ENCODE results near the gene PCDHB14.
"Not testable (repeated sequence)": the region's sequence is repeated elsewhere in the genome, so short reads cannot be mapped to it uniquely, and the experiment has no call there.

Gene PCDHB14

DNA sequence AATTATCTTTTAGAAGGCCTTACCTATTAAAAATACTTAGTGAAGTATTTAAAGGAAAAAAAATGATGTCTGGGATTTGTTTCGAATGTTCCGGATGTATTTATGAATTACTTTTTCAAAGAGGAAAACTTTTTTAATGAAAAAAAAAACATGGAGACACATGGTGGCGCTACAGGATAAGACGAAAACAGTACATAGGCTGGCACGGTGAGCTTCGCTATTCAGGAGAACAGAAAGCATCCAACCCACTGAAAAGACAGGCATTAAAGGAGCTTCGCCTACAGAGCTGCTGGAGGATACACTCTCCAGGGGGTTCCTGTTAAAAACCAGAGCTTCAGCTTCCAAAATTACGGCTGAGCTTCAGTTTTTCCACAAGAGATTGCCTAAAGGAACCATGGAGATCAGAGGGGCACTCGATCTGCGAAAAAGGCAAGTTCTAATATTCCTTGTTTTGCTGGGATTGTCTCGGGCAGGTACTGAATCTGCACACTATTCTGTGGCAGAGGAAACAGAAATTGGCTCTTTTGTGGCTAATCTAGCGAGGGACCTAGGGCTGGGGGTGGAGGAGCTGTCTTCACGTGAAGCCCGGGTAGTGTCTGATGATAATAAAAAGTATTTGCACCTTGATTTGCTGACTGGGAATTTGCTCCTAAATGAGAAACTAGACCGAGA, at the start of gene PCDHB14:
Gene PCDHB14 (plus strand): TSS at position 232 of the 672 bp plus-strand sequence. CDS start 163 bp downstream, at position 395.
- DNase-seq (ENCODE audit: low read depth in 2 of 2, low spot score in 1 of 2): no peak

DNA sequence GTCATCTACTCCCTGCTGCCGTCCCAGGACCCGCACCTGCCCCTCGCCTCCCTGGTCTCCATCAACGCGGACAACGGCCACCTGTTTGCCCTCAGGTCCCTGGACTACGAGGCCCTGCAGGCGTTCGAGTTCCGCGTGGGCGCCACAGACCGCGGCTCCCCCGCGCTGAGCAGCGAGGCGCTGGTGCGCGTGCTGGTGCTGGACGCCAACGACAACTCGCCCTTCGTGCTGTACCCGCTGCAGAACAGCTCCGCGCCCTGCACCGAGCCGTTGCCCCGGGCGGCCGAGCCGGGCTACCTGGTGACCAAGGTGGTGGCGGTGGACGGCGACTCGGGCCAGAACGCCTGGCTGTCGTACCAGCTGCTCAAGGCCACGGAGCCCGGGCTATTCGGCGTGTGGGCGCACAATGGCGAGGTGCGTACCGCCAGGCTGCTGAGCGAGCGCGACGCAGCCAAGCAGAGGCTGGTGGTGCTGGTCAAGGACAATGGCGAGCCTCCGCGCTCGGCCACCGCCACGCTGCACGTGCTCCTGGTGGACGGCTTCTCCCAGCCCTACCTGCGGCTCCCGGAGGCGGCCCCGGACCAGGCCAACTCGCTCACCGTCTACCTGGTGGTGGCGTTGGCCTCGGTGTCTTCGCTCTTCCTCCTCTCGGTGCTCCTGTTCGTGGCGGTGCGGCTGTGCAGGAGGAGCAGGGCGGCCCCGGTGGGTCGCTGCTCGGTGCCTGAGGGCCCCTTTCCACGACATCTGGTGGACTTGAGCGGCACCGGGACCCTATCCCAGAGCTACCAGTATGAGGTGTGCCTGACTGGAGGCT, 48.6 kb upstream of the PCDHB14 start:
- not testable (repeated sequence) for DNase-seq (ENCODE audit: low read depth in 2 of 2, low spot score in 1 of 2)

DNA sequence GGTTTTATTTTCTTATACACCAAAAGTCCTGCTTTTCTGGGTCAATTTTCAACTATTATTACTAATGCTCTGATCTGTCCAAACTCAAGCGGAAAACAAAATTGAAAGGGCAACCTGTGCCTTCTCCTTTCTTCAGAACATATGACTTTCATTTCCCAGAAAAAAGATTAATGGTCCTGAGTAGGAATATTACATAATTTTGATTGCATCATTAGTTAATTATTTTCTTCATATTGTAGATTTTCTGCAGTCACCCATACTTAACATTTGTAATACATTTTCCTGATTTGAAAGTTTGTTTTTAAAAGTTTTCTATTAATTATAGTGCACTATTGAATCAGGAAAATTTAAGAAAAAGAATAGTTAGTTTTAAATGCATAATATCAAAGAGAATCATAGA, 47.2 kb upstream of the PCDHB14 start:
- DNase-seq (ENCODE audit: low read depth in 2 of 2, low spot score in 1 of 2): no peak

DNA sequence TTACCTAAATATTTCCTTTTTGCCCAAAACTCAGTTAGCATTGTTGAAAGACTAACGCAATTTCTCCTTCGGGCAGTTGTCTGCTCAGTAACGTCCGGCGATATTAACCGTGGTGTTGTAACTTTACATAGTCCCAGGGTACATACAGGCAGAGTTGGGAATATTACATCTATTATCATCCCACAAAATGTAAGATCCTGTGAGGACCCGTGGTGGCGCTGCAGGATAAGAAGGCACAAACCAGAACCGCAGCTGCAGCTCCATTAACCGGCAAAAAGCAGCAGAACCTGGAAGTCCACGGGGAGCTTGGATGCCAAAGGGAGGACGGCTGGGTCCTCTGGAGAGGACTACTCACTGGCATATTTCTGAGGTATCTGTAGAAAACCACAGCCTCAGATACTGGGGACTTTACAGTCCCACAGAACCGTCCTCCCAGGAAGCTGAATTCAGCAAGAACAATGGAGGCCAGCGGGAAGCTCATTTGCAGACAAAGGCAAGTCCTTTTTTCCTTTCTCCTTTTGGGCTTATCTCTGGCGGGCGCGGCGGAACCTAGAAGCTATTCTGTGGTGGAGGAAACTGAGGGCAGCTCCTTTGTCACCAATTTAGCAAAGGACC, 45.5 kb upstream of the PCDHB14 start, which contains the start of gene PCDHB8:
Gene PCDHB8 (plus strand): TSS at position 214 of the 615 bp plus-strand sequence. CDS start 245 bp downstream, at position 459.
- not testable (repeated sequence) for DNase-seq (ENCODE audit: low read depth in 2 of 2, low spot score in 1 of 2)

DNA sequence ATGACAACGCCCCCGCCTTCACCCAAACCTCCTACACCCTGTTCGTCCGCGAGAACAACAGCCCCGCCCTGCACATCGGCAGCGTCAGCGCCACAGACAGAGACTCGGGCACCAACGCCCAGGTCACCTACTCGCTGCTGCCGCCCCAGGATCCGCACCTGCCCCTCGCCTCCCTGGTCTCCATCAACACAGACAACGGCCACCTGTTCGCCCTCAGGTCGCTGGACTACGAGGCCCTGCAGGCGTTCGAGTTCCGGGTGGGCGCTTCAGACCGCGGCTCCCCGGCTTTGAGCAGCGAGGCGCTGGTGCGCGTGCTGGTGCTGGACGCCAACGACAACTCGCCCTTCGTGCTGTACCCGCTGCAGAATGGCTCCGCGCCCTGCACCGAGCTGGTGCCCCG, 43.8 kb upstream of the PCDHB14 start:
- DNase-seq (ENCODE audit: low read depth in 2 of 2, low spot score in 1 of 2): not testable (repeated sequence)

DNA sequence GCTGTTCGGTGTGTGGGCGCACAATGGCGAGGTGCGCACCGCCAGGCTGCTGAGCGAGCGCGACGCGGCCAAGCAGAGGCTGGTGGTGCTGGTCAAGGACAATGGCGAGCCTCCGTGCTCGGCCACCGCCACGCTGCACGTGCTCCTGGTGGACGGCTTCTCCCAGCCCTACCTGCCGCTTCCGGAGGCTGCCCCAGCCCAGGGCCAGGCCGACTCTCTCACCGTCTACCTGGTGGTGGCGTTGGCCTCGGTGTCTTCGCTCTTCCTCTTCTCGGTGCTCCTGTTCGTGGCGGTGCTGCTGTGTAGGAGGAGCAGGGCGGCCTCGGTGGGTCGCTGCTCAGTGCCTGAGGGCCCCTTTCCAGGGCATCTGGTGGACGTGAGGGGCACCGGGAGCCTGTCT, 43.3 kb upstream of the PCDHB14 start:
- not testable (repeated sequence) for DNase-seq (ENCODE audit: low read depth in 2 of 2, low spot score in 1 of 2)

DNA sequence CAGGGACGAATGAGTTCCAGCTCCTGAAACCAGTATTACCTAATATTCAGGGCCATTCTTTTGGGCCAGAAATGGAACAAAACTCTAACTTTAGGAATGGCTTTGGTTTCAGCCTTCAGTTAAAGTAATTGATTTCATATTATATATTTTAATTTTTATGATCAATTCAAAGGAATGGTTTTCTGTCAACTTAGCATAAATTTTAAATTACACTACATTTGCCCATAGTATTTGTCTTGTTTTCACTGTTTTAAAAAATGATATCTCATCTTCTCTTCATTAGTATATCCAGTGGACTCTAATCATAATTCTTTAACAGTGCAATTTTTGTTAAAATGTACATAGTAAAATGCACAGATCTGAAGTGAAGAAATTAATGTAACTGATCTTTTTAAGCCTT, 42.8 kb upstream of the PCDHB14 start:
- DNase-seq (ENCODE audit: low read depth in 2 of 2, low spot score in 1 of 2): no peak

DNA sequence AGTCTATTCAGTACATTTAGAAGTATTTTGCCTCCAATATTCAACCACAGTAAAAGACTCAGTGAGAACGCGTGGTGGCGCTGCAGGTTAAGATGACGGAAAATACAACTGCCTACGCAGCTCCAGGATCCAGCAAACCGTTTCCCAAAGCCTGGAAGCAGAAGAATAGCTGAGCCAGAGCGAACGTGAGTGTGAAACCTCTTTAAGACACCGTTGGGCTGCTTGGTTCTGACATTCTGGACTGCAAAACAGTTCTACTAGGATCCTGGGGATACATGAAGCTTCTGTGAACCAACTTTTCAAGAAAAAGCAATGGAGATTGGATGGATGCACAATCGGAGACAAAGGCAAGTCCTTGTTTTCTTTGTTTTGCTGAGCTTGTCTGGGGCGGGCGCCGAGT, 40.9 kb upstream of the PCDHB14 start, which contains the start of gene PCDHB16:
Gene PCDHB16 (plus strand): TSS at position 140 of the 400 bp plus-strand sequence. CDS start 173 bp downstream, at position 313.
- no peak for DNase-seq (ENCODE audit: low read depth in 2 of 2, low spot score in 1 of 2)

DNA sequence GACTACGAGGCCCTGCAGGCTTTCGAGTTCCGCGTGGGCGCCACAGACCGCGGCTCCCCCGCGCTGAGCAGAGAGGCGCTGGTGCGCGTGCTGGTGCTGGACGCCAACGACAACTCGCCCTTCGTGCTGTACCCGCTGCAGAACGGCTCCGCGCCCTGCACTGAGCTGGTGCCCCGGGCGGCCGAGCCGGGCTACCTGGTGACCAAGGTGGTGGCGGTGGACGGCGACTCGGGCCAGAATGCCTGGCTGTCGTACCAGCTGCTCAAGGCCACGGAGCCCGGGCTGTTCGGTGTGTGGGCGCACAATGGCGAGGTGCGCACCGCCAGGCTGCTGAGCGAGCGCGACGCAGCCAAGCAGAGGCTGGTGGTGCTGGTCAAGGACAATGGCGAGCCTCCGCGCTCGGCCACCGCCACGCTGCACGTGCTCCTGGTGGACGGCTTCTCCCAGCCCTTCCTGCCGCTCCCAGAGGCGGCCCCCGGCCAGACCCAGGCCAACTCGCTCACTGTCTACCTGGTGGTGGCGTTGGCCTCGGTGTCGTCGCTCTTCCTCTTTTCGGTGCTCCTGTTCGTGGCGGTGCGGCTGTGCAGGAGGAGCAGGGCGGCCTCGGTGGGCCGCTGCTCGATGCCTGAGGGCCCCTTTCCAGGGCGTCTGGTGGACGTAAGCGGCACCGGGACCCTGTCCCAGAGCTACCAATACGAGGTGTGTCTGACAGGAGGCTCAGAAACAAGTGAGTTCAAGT, 38.9 kb upstream of the PCDHB14 start:
- not testable (repeated sequence) for DNase-seq (ENCODE audit: low read depth in 2 of 2, low spot score in 1 of 2)

DNA sequence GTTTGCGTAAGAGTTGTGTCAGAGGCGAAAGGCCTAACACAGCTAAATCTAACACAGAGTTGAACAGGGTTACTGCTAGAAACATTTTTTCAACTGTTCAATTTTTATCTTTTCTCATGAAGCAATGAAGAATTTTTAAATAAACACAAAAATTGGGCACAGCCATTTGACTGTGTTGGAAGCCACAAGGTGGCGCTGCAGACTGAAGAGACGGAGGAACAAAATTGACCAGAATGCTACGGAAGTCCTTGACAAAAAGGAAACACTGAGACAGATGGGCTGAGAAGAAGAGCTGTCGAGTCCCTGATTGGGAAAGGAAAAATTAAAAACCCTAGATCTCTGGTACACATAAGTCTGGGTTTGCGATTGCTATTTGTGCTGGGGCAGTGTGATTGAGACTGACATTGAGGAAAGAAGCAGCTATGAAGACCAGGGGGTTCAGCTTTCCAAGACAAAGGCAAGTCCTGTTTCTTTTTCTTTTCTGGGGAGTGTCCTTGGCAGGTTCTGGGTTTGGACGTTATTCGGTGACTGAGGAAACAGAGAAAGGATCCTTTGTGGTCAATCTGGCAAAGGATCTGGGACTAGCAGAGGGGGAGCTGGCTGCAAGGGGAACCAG, 36.1 kb upstream of the PCDHB14 start, which contains the start of gene PCDHB9:
Gene PCDHB9 (plus strand): TSS at position 265 of the 616 bp plus-strand sequence. CDS start 158 bp downstream, at position 423.
- DNase-seq (ENCODE audit: low read depth in 2 of 2, low spot score in 1 of 2): no peak

DNA sequence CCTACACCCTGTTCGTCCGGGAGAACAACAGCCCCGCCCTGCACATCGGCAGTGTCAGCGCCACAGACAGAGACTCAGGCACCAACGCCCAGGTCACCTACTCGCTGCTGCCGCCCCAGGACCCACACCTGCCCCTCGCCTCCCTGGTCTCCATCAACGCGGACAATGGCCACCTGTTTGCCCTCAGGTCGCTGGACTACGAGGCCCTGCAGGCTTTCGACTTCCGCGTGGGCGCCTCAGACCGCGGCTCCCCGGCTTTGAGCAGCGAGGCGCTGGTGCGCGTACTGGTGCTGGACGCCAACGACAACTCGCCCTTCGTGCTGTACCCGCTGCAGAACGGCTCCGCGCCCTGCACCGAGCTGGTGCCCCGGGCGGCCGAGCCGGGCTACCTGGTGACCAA, 34.5 kb upstream of the PCDHB14 start:
- not testable (repeated sequence) for DNase-seq (ENCODE audit: low read depth in 2 of 2, low spot score in 1 of 2)

DNA sequence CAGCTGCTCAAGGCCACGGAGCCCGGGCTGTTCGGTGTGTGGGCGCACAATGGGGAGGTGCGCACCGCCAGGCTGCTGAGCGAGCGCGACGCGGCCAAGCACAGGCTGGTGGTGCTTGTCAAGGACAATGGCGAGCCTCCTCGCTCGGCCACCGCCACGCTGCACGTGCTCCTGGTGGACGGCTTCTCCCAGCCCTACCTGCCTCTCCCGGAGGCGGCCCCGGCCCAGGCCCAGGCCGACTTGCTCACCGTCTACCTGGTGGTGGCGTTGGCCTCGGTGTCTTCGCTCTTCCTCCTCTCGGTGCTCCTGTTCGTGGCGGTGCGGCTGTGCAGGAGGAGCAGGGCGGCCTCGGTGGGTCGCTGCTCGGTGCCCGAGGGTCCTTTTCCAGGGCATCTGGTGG, 34.0 kb upstream of the PCDHB14 start:
- not testable (repeated sequence) for DNase-seq (ENCODE audit: low read depth in 2 of 2, low spot score in 1 of 2)

DNA sequence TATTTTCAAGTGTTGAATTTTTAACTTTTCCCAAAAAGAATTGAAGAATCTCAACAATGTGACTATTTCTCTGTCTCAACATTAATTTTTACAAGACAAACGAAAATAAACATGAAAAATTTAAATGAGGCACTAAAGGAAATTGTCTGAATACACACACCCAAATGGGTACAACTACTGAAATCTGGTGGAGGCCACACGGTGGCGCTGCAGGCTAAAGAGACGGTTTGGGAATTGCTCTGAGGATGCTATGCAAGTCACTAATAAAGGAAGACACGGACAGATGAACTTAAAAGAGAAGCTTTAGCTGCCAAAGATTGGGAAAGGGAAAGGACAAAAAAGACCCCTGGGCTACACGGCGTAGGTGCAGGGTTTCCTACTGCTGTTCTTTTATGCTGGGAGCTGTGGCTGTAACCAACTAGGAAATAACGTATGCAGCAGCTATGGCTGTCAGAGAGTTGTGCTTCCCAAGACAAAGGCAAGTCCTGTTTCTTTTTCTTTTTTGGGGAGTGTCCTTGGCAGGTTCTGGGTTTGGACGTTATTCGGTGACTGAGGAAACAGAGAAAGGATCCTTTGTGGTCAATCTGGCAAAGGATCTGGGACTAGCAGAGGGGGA, 30.9 kb upstream of the PCDHB14 start, which contains the start of gene PCDHB10:
Gene PCDHB10 (plus strand): TSS at position 244 of the 616 bp plus-strand sequence. CDS start 200 bp downstream, at position 444.
- DNase-seq (ENCODE audit: low read depth in 2 of 2, low spot score in 1 of 2): no peak

DNA sequence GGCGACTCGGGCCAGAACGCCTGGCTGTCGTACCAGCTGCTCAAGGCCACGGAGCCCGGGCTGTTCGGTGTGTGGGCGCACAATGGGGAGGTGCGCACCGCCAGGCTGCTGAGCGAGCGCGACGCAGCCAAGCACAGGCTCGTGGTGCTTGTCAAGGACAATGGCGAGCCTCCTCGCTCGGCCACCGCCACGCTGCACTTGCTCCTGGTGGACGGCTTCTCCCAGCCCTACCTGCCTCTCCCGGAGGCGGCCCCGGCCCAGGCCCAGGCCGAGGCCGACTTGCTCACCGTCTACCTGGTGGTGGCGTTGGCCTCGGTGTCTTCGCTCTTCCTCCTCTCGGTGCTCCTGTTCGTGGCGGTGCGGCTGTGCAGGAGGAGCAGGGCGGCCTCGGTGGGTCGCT, 28.8 kb upstream of the PCDHB14 start:
- not testable (repeated sequence) for DNase-seq (ENCODE audit: low read depth in 2 of 2, low spot score in 1 of 2)

DNA sequence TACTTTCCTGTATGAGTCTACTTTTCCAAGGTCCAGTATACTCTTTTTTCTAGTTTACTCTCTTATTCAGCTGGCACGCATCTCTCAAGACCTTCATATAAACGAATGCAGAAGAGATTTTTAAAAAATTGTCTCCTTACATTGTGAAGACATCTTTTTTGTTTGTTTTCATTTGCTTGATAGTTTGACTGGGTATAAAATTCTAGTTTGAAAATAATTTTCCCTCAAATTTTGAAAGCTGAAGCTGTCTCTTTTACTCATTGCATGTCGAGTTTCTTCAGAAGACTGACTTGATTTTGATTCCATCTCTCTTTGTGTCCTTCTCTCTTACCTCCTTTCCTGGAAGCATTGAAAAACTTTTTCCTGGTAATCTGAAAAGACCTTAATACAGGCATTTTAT, 26.8 kb upstream of the PCDHB14 start:
- DNase-seq (ENCODE audit: low read depth in 2 of 2, low spot score in 1 of 2): no peak

DNA sequence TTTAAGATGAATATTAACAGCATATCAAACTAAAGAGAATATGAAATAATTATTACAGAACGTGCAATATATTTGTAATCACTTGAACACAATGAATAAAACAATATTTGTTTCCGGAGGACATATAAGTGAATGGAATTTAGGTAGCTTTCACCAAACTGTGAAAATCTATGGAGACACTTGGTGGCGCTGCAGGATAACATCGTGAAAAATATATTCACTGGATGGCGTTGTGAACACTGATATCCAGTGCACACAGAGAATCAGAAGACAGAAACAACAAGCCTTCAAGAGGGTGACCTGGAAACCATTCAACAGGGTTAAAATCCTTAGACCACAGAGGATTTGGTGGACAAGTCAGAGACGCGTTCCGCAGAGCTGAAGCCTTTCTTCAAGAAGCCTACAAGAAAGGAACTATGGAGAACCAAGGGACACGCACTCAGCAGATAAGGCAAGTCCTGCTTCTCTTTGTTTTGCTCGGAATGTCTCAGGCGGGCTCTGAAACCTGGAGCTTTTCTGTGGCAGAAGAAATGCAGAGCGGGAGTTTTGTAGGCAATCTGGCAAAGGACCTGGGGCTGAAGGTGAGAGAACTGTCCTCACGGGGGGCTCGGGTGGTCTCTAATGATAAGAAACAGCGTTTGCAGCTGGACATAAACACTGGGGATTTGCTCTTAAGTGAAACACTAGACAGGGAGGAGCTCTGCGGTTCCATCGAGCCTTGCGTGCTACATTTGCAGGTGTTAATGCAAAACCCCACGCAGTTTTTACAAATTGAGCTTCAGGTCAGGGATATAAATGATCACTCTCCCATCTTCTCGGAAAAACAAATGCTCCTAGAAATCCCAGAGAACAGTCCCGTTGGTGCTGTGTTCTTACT, 23.5 kb upstream of the PCDHB14 start, which contains the start of gene PCDHB11:
Gene PCDHB11 (plus strand): TSS at position 269 of the 877 bp plus-strand sequence. CDS start 148 bp downstream, at position 417.
- DNase-seq (ENCODE audit: low read depth in 2 of 2, low spot score in 1 of 2): no peak

DNA sequence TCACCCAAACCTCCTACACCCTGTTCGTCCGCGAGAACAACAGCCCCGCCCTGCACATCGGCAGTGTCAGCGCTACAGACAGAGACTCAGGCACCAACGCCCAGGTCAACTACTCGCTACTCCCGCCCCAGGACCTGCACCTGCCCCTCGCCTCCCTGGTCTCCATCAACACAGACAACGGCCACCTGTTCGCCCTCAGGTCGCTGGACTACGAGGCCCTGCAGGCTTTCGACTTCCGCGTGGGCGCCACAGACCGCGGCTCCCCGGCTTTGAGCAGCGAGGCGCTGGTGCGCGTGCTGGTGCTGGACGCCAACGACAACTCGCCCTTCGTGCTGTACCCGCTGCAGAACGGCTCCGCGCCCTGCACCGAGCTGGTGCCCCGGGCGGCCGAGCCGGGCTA, 22.0 kb upstream of the PCDHB14 start:
- not testable (repeated sequence) for DNase-seq (ENCODE audit: low read depth in 2 of 2, low spot score in 1 of 2)

DNA sequence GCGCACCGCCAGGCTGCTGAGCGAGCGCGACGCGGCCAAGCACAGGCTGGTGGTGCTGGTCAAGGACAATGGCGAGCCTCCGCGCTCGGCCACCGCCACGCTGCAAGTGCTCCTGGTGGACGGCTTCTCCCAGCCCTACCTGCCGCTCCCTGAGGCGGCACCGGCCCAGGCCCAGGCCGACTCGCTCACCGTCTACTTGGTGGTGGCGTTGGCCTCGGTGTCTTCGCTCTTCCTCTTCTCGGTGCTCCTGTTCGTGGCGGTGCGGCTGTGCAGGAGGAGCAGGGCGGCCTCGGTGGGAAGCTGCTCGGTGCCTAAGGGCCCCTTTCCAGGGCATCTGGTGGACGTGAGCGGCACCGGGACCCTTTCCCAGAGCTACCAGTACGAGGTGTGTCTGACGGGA, 21.5 kb upstream of the PCDHB14 start:
- DNase-seq (ENCODE audit: low read depth in 2 of 2, low spot score in 1 of 2): not testable (repeated sequence)

DNA sequence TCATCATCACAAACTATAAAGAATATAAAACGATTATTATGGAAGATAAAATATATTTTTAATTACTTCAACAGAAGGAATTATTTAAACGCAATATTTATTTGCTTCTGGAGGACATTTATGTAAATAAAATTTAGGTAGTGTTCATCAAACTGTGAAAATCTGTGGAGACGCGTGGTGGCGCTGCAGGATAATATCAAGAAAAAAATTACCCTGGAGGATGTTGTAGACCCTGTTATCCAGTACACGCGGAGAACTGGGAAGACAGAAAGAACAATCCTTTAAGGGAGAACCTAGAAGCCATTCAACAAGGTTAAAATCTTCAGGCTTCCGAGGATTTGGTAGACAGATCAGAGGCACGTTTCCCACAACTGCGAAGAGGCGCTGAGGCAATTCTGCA, 14.7 kb upstream of the PCDHB14 start, which contains the start of gene PCDHB12:
Gene PCDHB12 (plus strand): TSS at position 242 of the 400 bp plus-strand sequence. CDS start 189 bp downstream, outside the sequence.
- DNase-seq (ENCODE audit: low read depth in 2 of 2, low spot score in 1 of 2): no peak
